ENCODE results near the gene VEZF1.

GRCh38 chr17:57965521-57966160, 22.4 kb downstream of the VEZF1 start:
- no peak for TF ChIP-seq CTCF (IDR thresholded peaks at IDR 0.05)
- TF ChIP-seq POLR2A (IDR thresholded peaks at IDR 0.05): no peak

All from thyroid gland (tissue), 4 donors.